HG02588 (cell line): ENCODE measurements around the gene IFNLR1.

ENCODE experiments used
- ATAC-seq: cut with Tn5 transposase; IDR thresholded peaks from one replicate; pipeline ENCODE4 v1.9.1; 2021; ENCODE audit warnings: mild to moderate bottlenecking, moderate library complexity; ENCODE audit not compliant: unreplicated experiment

The IFNLR1 gene

DNA sequence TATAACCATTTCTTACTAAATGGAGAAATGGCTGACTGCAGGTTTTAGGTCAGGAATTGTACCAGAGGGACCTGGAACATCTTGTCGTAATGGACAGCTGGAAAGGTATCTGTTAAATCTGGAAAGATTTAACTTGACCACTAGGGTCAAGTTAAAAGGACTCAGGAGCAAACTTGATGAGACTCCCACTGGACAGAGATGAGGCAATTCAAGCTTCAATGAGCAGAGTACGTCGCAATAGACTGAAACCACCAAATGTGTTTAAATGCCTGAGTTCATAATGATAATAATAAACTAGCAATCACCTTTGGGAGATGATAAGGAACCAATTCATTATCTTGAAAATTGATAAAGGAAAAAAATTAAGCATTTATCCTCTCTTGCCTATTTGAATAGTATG is 8.7 kb downstream of the IFNLR1 start:
- ATAC-seq: no peak

GRCh38 chr1:24177161-24177560 is 9.9 kb downstream of the IFNLR1 start:
- no peak for ATAC-seq

- ATAC-seq: no peak
These were observed 11.9 kb downstream of the IFNLR1 start for GRCh38 chr1:24175033-24175755.

- no peak for ATAC-seq
These were observed 13.2 kb downstream of the IFNLR1 start for GRCh38 chr1:24173638-24174575.

- ATAC-seq: no peak
These were observed 14.5 kb downstream of the IFNLR1 start for GRCh38 chr1:24172598-24172997.

- no peak for ATAC-seq
These were observed 17.8 kb downstream of the IFNLR1 start for GRCh38 chr1:24169286-24169685.

GRCh38 chr1:24168245-24168644 is 18.8 kb downstream of the IFNLR1 start:
- no peak for ATAC-seq

DNA sequence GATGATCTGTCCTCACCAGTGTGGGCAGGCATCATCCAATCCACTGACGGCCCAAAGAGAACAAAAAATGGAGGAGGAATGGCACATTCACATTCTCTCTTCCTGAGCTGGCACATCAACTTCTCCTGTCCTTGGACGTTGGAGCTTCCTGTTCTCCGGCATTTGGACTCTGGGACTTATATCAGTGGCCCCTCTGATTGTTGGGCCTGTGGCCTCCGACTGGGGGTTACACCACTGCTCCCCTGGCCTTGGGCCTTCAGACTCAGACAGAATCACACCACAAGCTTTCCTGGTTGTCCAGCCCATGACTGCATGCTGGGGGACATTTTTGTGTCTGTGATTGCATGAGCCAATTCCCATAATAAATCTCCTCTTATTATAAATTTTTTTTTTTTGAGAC is 20.1 kb downstream of the IFNLR1 start:
- no peak for ATAC-seq

- no peak for ATAC-seq
These were observed 21.6 kb downstream of the IFNLR1 start for GRCh38 chr1:24165500-24165899.

GRCh38 chr1:24164004-24164403 is 23.1 kb downstream of the IFNLR1 start:
- no peak for ATAC-seq

DNA sequence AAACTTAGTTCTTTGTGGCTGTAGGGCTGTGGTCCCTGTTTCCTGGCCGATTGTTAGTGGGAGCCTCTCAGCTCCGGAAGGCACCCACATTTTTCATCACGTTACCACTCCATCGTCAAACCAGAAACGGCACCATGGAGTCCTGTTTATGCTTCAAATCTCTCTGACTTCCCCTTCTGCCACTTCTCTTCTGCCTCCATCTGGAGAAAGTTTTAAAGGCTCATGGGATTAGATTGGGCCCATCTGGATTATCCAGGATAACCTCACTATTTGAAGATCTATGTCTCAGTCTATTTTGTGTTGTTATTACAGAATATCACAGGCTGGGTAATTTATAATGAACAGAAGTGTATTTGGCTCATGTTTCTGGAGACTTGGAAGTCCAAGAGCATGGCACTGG is 24.9 kb downstream of the IFNLR1 start:
- no peak for ATAC-seq

DNA sequence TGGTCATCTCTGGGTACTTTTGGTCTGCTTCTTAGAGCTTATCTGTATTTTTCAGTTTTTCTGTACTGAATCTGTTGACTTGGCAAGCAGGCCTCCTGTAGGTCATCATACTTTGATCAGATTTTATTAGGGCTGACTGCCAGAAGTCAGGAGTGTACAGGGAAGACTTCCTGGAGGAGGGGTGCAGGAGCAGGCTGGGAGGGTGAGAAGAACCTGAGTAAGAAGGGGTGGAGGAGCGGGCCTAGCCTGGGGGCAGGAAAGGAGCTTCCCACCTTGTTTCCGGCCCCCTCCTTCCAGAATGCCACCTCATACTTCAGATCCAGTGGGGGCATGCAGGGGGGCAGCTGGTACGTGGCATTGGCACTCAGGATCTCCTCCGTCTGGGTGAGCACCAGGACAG is 25.8 kb downstream of the IFNLR1 start:
- ATAC-seq: no peak

DNA sequence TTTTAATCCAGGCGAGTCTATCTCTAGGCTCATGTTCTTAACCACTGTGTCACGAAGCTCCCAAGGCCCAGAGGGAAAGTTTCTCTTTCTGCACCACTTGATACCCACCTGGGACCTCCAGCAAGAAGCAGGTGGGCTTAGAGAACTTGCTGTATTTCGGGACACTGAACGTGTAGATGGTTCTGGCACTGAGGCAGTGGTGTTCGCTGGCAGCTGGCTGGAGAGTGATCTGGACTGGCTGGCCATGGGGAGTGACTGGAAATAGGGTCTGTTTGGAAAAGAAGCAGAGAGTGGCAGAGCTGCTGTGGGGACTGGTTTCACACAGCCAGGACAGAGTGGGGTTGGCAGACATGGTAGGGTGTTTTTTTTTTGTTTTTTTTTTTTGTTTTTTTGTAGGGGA is 27.7 kb downstream of the IFNLR1 start:
- no peak for ATAC-seq

DNA sequence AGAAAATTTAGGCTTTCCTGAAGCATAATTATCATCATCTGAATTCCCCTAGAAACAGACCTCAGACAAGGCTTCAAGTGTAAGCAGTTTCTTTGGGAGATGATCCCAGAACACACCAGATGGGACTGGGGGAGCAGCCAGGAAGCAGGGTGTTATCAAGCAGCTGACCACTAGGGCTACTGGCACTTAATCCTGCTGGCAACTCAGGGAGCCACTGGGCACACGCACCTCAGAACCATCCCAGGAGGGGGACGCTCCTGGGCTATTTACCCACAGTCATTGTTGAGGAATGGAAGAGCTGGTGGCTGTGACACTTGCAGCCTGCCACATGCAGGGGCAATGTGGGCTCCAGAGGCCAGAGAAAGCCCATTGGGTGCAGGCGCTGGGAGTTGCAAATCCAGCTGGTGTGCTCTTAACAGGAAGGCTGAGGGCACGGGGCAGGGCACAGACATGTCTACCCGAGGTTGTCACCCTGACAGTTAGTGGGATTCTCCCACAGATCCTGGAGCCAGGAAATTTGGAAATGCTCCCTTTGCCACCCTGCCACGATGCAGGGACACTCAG is 29.1 kb downstream of the IFNLR1 start:
- ATAC-seq: no peak

GRCh38 chr1:24156542-24157260 is 30.4 kb downstream of the IFNLR1 start:
- ATAC-seq: no peak

DNA sequence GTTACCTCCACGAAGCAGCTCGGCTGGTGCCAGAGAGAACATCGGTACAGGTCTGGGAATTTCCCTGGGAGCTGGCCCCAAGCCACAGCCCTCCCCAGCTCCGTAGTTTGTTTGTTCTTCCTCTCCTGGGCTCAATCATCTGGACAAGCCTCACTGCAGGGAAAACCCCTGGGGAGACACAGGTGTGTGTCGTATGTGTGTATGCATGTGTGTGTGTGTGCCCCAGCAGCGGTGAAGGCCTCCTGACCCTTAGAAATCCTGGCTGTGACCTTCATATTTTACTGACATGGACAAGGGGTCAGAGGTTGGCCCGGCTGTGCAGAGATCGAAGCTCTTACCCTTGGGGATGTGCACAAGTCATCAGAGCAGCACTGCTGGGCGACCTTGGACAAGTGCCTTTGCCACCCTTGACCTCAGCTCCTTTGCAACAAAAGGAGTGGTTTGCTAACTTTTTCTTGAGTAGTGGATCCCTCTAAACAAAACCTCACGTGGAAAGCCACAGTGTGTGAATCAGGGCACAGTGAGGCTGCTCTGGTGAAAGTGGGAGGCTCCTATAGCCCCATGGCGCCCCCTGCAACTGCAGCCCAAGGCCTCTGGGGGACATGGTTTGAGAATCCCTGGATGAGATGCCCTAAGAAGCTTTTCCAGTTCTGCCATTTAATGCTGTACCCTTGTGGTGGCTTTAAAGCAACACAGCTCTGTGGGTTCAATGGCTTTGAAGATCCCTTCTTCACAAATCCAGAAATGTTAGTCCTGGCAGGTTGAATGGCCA is 31.9 kb downstream of the IFNLR1 start:
- no peak for ATAC-seq

GRCh38 chr1:24154215-24154614 is 32.9 kb downstream of the IFNLR1 start:
- no peak for ATAC-seq

- ATAC-seq: no peak
These were observed 34.2 kb downstream of the IFNLR1 start for GRCh38 chr1:24152631-24153494.

GRCh38 chr1:24151175-24151533 is 35.9 kb downstream of the IFNLR1 start:
- no peak for ATAC-seq
